B cell (primary cell): ENCODE results near the gene UBFD1.

ENCODE experiments used
- CTCF ChIP-seq: fragments of 200-600 bp; IDR thresholded peaks from one replicate; pipeline ENCODE4 v1.8.0; 2022; ENCODE audit warnings: antibody characterized with exemption, mild to moderate bottlenecking
- EZH2 ChIP-seq: IDR thresholded peaks from 2 replicates; pipeline ENCODE4 v1.6.1; 2012; ENCODE audit warnings: borderline replicate concordance, low read depth, mild to moderate bottlenecking, moderate library complexity, low read length; ENCODE audit not compliant: insufficient read depth, poor library complexity, severe bottlenecking

GRCh38 chr16:23530062-23530461 lies 27.5 kb upstream of the UBFD1 start:
- TF ChIP-seq CTCF (no peak), EZH2 (no peak)
